GM12874 (cell line): ENCODE measurements around the gene ALDH18A1.

Experiments used
- TF ChIP-seq, protein P1 (sequence below): IDR thresholded peaks from 2 replicates; pipeline ENCODE4 v1.5.1; 2011; ENCODE audit warnings: low read depth, mild to moderate bottlenecking, control low read depth, low read length, moderate library complexity; ENCODE audit not compliant: insufficient read depth

ALDH18A1 gene

GRCh38 chr10:95646160-95646559 lies 10.4 kb downstream of the ALDH18A1 start:
- TF ChIP-seq, protein P1, sequence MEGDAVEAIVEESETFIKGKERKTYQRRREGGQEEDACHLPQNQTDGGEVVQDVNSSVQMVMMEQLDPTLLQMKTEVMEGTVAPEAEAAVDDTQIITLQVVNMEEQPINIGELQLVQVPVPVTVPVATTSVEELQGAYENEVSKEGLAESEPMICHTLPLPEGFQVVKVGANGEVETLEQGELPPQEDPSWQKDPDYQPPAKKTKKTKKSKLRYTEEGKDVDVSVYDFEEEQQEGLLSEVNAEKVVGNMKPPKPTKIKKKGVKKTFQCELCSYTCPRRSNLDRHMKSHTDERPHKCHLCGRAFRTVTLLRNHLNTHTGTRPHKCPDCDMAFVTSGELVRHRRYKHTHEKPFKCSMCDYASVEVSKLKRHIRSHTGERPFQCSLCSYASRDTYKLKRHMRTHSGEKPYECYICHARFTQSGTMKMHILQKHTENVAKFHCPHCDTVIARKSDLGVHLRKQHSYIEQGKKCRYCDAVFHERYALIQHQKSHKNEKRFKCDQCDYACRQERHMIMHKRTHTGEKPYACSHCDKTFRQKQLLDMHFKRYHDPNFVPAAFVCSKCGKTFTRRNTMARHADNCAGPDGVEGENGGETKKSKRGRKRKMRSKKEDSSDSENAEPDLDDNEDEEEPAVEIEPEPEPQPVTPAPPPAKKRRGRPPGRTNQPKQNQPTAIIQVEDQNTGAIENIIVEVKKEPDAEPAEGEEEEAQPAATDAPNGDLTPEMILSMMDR: no peak

DNA sequence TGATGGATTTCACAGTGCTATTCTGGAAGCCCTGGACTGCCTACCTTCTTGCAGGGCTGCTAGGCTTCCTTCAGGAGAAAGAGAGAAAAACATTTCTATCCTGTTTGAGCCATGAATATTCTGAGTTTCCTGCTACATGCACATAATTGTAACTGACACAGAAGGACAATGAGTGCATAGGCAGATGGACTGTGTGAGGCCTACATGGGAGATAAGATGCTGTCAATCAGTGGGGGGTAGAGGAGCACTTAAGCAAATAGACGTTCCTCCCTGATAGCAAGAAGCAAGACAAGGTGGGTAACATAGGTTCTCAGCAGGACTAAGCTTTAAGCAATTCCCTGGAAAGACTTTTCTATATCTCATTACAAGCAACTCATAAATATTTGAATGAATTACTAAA lies 11.6 kb downstream of the ALDH18A1 start:
- TF ChIP-seq, protein P1: no peak

GRCh38 chr10:95640891-95641315 lies 15.6 kb downstream of the ALDH18A1 start:
- TF ChIP-seq, protein P1: no peak

DNA sequence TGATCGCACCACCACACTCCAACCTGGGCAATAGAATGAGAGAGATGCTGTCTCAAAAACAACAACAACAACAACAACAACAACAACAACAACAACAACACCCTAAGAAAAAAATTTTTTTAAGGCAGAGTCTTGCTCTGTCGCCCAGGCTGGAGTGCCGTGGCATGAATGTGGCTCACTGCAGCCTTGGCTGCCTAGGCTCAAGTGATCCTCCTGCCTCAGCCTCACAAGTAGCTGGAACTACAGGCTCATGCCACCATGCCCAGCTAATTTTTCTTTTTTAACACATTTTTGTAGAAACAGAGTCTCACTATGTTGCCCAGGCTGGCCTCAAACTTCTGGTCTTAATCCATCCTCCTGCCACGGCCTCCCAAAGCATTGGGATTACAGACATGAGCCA lies 18.6 kb downstream of the ALDH18A1 start:
- TF ChIP-seq, protein P1: no peak

DNA sequence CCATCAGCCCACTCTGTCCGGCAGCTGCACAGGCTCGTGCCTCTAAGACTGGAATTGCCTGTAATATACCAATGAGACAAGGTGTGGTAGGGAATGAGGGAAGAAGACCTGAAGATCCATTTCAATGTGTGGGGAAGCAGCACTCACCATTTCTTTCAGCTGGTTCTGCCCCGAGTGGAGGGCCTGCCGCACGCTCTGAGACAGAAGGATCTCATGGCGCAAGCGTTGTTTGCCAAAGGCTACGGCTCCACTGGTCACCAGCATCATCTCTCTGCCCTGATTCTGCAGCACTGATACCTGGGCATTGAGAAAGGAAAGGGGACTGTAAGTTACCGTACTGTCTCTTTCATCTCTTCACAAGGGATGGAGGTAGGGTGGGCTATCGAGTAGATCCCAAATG lies 19.4 kb downstream of the ALDH18A1 start:
- TF ChIP-seq, protein P1: no peak

DNA sequence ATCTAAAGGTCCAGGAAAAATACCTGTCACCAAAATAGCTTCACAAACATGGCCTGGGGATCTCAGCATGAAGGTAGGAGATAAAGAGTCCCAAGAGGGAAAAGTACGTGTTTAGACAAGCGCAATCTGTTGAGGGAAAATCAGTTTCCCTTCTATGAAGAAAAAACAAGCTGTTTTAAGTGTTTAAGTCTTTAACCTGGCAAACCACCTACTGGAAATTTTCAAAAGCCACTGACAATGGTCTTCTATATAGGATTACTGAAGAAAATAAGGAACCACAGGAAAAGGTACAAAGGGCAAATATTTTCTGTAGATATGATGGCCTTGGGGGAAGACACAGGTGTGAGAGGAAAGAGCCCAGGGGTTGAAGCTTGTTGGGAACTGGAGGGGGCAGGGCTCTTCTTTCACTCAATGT lies 21.2 kb downstream of the ALDH18A1 start:
- TF ChIP-seq, protein P1: no peak

DNA sequence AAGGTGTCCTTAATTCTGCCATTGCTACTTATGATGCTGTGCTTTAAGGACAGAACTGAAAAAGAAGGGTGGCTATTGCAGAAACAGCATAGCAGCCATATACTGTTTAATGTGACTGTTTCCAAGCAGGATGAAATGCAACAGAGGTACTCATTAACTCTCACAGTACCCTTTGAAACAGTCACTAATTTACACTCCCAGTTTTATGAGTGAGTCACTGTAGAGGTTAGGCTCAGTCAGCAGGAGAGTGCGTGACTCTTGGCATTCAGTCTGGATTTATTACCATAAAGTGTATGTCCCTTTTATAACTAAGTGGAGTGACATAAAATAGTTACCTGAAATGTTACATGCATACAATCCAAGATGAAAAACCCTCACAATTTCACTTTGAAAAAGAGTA lies 27.7 kb downstream of the ALDH18A1 start:
- TF ChIP-seq, protein P1: no peak

GRCh38 chr10:95626500-95626899 lies 30.0 kb downstream of the ALDH18A1 start:
- TF ChIP-seq, protein P1: no peak
